HG03354 (cell line): ENCODE results near the gene ASB4.
A peak's percentile ranks its signal among the peaks of the same experiment; 100 is the strongest.

Experiments used
- ATAC-seq: cut with Tn5 transposase; IDR thresholded peaks from one replicate; pipeline ENCODE4 v1.9.1; 2021; ENCODE audit warnings: mild to moderate bottlenecking; ENCODE audit not compliant: unreplicated experiment, poor library complexity, severe bottlenecking

The ASB4 gene

DNA sequence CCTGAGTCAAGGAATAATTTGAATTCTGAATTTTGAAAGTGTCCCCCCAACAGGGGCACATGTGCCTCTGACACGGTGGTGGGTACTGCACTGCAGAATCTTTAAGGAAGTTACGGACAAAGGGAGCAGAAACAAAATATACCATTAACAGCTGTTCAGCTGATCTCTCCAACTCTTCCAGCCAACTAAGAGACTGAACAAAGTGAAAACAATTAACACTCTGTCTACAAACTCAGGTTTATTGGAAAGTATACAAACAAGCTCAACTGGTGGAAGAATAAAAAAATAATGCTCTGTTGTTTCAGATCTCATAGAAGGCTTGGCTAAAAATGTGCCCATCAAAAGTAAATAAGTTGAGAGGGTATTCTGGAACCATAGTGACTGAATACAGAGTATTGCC is 34.4 kb downstream of the ASB4 start:
- ATAC-seq = no peak

GRCh38 chr7:95525503-95525902 is 39.8 kb downstream of the ASB4 start:
- no peak for ATAC-seq

GRCh38 chr7:95526128-95526738 is 40.5 kb downstream of the ASB4 start:
- no peak for ATAC-seq

GRCh38 chr7:95527033-95527775 is 41.5 kb downstream of the ASB4 start:
- ATAC-seq = peak; percentile 75

DNA sequence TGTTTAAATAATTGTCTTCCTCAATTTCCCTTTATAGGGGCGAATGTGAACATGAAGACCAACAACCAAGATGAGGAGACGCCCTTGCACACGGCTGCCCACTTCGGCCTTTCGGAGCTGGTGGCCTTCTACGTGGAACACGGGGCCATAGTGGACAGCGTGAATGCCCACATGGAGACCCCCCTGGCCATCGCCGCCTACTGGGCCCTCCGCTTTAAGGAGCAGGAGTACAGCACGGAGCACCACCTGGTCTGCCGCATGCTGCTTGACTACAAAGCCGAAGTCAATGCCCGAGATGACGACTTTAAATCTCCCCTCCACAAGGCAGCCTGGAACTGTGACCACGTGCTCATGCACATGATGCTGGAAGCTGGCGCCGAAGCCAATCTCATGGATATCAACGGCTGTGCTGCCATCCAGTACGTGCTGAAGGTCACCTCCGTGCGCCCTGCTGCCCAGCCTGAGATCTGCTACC is 42.1 kb downstream of the ASB4 start:
- no peak for ATAC-seq

GRCh38 chr7:95529701-95530100 is 44.0 kb downstream of the ASB4 start:
- no peak for ATAC-seq

DNA sequence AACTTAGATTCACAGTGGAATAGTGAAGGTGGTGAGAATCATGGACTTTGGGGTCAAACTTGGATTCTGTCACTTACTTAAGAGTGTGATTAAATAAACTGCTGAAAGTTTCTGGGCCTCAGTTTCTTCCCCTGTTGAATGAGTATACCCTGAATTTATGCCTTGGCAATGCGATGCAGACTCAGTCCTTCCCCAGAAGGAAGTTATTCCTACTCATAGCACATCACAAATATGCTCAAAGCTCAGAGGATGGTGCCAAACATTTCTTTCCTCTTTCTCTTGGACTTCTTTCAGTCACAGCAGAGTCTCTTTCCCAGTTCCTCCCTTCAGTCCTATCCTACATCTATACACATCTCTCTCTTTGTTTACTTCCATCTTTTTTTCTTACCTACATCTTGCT is 45.1 kb downstream of the ASB4 start:
- no peak for ATAC-seq

GRCh38 chr7:95531605-95532219 is 46.0 kb downstream of the ASB4 start:
- ATAC-seq = no peak

GRCh38 chr7:95534796-95535195 is 49.1 kb downstream of the ASB4 start:
- no peak for ATAC-seq

DNA sequence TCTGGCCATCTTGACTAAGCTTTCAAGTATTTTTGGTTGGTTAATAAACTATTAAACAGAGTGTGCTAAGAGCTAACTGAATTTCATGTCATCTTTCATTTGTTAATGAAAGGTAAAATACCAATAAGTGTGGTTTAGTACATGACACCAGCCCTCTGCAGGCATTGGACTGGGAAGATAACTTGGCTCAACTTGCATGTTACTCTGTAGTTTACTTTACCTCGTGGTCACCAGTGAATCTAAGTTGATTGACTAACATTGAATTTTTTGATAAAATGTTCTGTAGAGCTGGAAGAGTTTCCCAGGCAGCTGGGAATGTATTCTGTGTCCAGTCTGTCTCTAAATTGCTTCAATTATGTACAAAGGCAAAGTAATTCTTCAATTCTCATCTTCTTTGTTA is 49.9 kb downstream of the ASB4 start:
- no peak for ATAC-seq

DNA sequence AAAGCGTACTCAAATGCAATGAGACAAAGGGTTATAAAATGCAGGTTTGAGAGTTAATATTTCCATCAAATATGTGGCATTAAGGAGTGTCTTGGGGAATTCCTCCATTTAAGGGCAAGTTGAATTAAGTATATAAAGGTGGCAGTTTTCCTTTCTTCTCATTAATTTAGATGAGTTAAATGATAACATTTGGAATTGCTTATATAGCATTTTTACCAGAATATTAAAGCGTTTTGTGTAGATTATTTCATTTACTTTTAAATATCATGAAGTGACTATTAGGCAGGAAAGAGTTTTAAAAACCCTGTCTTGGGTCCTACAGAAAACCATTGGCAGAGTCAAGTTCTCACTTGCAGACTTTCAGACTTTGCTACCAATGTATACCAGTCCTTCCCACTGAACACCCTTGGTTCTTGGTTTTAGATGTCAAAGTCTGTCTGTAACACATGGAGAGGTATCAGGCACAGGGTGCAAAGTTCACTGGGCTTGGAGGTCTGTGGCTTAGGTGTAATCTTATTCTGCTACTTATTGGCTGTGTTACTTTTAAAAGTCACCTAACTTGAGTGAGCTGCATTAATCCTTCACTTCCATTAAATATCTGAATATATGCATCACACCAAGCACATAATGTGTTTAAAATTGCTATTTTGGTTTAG is 51.0 kb downstream of the ASB4 start:
- ATAC-seq = no peak

DNA sequence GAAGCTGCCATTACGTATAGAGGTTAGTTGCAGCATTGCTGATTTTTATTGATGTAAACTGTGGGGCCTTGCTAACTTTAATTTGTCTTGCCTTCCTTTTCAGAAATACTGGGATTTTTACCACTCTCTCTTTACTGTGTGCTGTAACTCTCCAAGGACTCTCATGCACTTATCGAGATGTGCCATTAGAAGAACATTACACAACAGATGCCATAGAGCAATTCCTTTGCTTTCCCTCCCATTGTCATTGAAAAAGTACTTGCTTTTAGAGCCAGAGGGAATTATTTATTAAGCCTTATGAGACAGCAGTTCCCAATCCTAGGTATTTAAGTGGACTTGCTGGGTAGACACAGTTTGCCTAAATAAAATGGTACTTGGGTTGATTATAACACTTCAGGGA is 51.7 kb downstream of the ASB4 start:
- no peak for ATAC-seq

DNA sequence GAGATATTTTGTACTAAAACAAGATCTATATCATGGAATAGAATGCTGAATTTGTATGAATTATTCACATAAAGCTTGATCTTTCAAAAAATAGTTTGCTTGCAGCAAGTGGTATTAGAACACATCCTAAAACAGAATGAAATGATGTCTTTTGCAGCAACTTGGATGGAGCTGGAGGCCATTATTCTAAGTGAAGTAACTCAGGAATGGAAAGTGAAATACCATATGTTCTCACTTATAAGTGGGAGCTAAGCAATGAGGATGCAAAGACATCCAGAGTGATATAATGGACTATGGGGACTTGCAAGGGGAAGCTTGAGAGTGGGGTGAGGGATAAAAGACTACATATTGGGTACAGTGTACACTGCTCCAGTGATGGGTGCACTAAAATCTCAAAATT is 53.7 kb downstream of the ASB4 start:
- ATAC-seq = no peak

DNA sequence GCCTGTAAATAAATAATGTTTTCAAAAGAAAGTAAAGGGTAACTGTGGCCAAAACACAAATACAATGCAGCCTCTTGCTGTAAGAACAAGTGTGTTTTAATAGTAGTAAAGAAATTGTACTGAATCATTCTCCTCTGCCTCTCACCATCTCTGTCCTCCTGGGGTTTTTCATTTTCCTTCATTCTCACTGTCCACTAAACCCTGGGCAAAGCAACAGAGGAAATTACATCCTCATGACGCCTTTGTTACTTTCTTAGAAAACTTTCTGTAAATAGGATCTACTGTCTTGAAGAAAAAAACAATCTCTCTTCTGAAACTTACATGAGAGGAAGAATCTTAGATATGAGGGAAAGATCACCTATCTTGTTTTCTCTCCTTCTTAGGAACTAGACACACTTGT is 54.6 kb downstream of the ASB4 start:
- ATAC-seq = no peak

DNA sequence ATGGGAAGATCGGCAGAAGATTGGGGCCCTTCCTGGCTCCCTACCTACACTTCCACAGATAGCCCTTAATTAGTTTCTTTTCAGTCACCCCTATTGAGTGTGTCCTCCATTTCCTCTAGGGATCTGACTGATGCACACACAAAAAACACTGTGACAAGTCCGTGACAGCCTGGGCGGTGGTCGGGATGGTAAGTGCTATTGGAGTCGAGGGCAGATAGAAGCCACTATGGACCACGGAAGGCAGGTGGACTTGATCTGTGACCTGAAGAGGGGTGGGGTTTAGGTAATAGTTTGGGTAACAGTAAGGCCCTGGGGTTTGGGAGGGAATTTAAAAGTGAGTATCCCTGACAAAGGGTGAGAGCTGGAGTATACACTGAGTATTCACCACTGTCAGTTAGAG is 57.6 kb downstream of the ASB4 start:
- ATAC-seq = no peak

DNA sequence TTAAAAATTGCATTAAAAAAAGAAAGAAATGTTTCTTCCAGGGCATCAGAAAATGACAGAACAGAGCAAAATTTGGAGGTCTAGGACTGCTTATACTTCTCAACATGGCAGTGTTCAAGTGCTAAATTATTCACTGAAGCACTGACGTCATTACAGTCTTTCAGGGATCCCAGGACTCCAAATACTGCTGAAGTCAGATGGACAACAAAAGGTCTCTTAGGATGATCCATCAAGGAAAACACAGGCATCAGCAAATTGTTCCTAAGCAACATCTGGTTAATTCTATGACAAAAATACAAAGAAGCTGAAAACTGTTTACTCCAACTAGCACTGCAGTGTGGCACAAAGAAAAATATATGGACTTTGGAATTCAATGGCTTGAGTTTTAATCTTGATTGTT is 58.4 kb downstream of the ASB4 start:
- ATAC-seq = no peak

GRCh38 chr7:95545007-95545615 is 59.4 kb downstream of the ASB4 start:
- no peak for ATAC-seq

DNA sequence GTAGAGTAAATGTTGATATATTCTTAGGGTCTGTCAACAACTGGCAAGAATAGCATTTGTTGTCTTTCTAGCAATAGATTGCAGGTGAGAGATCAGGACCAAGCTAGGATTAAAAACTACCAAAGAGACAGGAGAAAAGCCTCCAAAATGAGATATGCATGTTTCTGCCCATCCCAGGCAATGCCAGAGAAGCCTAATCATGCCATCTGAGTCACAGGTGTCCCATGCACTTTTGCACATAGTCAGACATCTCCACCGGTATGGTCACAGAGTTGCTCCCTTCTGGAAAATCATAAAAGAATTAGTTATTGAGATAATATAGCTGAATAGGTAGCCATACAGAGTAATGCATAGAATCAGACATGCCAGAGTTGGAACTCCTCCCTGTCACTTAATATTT is 59.9 kb downstream of the ASB4 start:
- ATAC-seq = no peak

- no peak for ATAC-seq
These were observed 60.9 kb downstream of the ASB4 start for GRCh38 chr7:95546647-95547046.
